CD4-positive, alpha-beta T cell treated with Interleukin-15 for 4 hours (primary cell): ENCODE results near the gene LPAR6.
"Not testable (repeated sequence)": the region's sequence is repeated elsewhere in the genome, so short reads cannot be mapped to it uniquely, and the experiment has no call there.

Source experiments
- DNase-seq: peaks from one replicate; pipeline ENCODE4 v3.0.0-alpha.2; 2020; ENCODE audit warnings: low spot score

Gene LPAR6, protein sequence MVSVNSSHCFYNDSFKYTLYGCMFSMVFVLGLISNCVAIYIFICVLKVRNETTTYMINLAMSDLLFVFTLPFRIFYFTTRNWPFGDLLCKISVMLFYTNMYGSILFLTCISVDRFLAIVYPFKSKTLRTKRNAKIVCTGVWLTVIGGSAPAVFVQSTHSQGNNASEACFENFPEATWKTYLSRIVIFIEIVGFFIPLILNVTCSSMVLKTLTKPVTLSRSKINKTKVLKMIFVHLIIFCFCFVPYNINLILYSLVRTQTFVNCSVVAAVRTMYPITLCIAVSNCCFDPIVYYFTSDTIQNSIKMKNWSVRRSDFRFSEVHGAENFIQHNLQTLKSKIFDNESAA

DNA sequence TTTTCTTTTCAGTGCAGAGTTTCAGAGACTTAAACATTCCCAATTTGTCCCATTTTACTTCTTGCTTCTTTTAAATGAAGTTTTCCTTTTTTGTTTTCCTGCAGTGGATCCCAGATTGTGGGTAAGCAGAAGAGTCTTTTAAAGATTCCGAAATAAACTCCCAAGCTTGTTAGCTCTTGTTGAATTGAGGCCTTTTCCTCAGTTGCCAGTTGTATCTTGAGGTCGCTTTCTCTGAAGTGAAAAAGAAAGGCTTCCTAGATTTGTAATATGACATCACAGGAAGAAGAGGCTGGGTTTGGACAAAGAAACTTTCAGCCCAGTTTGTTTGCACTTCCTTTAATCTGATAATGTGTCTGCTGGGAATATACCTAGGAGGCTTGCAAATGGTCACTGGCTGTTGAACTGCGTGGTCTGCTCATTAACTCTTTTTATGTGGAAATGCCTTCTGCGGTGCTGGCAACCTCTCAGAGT, at the start of gene LPAR6:
Gene LPAR6, minus strand, starts transcription at position 233 of the 471 bp plus-strand sequence. CDS start 690 bp downstream, outside the sequence.
- peak; percentile 58 for DNase-seq

DNA sequence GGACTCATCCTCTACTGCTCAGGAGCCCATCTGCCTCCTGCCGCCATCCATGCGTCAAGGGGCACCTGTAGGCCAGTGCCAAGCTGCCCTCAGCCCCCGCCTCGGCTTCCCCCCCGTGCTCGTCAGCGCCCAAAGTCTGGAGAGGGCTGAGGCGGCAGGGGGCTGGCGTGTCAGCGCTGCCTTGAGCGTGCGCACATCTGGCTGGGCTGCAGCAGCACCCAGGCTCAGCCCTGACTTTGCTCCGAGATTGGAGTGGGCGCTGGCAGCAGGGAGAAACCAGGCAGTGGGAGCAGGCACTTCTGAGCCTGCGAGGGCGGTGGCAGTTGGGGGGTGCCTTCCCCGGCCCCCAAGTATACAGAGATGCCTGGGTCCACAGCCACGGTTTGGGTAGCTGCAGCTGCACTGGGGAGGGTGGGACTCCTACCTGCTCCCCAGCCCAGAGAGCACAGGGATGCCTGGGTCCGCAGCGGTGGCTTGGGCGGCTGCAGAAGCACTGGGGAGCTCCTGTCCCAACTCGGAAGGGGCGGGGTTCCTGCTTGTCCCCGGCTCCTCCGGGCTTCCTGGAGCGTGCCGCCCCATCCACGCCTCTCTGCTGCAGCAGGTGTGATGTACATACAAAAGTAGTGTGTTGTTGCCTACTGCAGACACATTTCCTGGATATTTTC, 44.8 kb upstream of the LPAR6 start:
- no peak for DNase-seq

DNA sequence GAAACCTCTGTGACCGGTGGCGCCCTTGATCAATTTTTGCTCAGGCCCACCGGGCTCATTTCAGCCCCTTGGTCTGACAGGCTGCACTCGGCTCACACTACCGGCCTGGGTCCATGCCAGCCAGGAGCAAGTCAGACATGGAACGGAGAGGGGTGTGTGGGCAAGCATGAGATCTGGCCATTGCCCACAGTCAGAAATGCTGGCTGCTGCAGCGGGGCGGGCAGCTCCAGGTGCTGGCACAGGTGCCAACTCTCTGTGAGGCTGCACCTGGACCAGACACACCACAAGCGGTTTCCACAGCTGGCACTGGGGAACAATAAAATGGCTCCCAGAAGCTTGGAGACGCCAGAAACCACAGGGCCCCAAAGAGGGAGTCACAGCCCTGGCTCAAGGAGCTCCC, 43.6 kb upstream of the LPAR6 start:
- no peak for DNase-seq

DNA sequence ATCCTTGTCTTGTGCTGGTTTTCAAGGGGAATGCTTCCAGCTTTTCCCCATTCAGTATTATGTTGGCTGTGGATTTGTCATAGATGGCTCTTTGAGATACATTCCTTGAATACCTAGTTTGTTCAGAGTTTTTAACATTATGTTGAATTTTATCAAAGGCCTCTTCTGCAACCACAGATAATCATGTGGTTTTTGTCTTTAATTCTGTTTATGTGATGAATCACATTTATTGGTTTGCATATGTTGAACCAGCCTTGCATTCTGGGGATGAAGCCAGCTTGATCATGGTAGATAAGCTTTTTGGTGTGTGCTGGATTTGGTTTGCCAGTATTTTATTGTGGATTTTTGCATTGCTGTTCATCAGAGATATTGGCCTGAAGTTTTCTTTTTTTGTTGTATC, 38.3 kb upstream of the LPAR6 start:
- not testable (repeated sequence) for DNase-seq

DNA sequence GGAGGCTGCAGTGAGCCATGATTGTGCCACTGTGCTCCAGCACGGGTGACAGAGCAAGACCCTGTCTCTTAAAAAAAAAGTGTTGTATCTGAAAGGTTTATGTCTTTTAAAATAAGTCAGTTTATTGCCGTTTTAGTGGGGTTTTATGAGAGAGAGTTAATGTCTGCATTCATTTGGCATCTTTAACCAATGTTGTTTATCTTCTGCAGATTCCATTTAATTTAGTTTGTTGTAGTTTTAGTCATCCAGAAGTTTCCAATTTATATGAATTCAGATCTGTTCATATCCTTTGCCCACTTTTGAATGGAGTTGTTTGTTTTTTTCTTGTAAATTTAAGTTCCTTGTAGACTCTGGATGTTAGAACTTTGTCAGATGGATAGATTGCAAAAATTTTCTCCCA, 36.7 kb upstream of the LPAR6 start:
- DNase-seq: no peak

DNA sequence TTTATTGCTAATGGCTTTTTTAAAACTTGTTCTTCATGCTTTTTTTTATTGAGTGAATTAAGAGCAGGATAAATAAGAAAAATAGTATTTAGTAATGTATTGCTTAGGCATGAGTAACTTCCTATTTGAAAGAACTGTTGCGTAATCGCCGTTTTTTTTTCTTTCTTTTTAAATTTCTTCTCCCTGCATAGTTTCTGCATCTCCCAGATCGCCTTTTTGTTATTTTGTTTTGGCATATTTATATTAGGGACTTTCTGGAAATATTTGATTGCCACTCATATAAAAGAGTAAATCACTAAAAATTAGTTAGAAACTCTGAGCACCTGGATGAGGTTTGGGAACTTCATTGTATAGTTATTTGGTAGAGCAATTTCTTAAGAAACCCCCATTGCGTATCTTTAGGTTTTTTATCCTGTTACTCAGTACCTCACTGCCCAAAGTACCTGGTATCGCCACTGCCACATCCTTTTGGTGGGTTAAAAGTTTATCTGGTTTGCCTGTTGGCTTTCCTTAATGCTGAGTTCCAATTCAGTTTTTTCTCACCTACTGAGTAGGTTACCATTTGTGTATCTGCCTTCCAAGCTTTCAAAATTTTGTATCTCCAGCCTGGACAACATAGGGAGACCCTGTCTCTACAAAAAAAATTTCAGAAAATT, 36.2 kb upstream of the LPAR6 start:
- no peak for DNase-seq

DNA sequence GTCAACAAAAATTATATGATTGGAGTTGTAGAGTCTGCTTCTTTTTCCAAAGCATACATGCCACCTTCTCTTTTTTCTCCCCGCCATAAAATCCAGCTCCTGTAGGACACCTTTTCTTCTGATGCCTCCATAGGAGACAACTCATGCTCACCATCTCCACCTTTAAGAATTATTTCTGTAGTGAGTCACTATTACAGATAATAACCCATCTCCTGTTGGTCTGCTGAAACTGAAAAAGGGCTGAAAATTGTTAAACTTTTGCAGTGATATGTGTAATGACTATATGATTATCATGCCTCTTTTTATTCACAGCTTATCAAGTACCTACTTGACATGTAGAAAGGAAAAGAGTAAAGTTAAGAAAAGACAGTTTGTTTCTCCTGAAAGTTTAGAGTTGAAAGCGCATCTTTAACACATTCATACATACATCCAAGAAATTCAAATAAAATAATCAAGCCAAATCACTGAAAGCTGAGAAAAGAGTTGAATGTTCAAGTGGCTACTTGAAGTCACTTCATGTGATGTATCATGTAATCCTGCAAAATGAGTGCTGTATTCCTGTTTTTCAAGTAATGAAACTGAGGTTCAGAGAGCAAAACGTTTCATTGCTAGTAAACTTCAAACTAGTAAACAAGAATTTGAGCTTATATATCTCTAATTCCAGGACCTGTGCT, 35.5 kb upstream of the LPAR6 start:
- no peak for DNase-seq

DNA sequence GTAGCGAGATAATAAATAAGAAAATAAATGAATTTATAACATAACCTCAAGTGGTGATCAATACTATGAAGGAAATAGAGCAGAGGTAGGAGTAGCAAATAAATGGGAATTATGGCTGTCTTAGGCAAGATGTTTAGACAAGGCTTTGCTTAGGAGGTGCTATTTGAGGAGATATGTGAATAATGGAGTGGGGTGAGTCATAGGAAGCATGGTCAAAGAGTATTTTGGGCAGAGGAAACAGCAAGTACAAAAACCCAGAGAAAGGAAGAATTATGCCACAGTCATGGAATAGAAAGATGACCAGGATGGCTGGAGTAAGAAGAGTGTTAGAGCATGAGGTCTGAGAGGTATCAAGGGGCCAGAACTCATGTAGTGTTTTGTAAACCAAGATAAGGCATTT, 33.6 kb upstream of the LPAR6 start:
- DNase-seq: no peak

DNA sequence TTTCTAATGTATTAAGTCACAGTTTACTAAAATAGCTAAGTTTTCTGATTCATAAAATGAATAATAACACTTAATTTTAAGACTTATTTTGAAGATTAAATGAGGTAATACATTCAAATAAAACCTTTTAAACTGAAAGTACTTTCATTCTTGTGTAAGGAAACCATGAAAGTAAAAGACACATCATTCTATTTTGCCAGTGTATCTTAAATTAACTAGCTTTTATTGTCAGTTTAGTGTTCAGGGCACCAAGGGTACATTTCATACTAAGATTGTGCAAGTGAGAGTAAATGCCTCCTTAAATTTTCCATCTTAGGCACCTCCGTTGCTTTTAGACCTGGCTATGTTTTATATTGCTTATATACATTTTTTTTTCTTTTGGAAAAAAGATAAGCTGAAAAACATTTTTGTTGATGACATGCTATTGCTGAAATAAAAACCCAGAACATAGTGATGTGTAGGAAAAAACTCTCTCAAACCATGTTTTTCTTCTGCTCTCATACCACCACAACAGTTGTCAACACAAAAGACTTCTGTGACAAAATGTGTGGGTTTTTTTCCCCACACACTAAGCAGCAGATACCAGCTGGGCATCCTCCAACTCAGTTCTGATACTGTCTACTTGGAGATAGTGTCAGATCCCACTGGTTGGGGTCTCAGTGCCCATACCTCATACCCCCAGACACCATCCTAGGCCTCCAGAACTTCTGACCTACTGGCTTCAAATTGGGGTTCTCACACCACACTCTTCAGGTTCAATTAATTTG, 30.7 kb upstream of the LPAR6 start:
- DNase-seq: no peak

DNA sequence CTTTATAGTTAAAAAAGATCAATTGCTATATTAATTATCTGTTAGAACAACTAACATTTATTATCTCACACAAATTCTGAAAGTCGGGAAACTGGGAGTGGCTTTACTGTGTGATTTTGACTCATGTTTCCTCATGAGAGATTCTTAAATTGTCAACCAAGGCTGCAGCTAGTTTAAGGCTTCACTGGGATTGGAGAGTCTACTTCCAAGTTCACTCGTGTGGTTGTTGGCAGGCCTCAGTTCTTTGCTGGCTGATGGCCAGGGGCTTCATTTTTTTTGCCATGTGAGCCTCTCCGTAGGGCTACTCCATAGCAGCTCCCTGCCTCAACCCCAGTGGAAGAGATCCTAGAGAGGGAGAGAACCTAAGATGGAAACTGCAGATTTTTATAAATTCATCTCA, 24.5 kb upstream of the LPAR6 start:
- no peak for DNase-seq

DNA sequence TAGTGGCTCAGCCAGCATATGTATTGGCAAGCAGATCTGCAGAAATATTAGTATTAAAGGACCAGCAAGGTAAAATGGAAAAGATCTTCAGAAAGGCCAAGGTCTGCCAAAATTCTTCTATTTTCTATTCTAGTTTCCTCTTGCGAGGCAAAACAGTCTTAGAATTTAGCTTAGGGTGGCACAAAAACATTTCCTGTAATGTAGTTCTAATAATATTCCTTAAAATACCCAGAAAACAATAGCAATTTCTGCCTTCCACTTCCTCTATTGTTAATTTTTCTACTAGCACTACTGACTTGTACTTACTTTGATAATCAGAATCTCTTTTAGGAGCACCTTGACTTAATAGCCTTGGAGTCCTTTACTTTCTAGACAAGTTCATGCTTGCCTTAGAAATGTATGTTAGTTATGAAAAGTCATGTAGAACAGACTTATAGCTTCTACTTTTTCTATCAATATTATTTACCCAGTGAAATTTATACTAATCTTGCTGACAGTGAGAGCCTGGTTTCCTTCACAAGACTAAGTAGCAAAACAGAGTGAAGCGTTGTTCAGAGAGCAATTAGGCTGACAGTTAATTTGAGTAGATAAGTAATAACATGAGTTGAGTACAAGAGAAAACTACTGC, 23.9 kb upstream of the LPAR6 start:
- DNase-seq: peak; percentile 25

DNA sequence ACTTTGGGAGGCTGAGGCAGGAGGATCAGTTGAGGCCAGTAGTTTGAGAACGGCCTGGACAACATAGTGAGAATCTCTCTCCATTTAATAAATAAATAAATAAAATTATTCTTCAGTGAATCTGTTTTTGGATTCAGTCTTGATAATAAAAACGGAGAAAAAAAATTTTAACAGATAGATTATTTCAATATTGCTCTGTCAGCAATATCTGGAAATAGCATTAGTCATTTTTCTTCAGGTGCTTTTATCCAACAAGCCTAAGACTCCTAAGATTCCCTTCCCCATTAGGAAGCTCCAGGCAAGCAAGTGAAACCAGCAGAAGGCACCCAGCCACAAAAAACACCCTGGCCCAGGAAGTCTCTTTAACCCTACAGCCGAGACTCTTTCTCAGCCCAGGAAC, 21.3 kb upstream of the LPAR6 start:
- DNase-seq: no peak

DNA sequence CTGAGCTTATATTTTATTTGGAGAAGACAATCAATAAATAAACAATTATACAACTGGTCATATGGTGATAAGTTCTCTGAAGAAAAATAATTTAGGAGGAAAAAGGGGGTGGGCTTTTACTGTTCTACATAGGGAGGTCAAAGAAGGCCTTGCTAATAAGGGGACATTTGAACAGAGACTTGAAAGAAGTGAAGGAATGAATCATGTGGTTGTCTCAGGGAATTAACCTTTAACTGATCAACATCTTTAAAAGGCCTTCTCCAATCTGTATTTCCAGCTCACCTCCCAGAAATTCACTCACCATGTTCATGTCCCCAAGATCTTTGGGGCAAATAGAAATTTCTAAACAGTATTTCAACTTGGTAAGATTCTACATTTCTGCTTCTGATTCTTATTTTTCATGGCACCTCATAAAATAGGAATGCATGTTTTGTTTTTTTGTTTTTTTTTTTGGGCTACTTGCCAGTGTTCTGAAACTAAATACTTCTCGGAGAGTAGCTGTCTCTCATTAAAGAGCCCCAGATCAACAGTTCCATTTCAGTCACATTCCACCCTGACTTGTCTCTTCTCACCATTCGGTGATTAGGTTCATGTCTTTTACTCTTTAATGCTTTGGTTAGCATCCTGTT, 19.2 kb upstream of the LPAR6 start:
- no peak for DNase-seq

DNA sequence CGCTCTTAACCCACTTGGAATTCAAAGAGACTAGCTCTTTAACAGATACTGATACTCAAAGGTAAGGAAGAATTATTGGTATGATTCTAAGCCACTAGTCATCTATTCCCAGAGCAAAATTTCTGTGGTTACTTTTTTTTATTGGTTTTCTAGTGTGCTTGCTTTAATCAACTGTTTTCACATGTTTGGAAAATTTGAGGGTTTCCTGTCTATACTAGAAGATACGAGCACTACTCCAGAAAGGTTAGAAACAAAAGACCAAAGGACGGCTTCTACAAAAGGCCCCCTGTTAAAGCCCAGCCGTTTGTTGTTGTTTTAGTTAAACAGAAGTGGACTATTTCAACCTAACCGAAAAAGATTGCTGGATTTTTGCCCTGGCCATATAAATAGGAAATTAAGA, 18.5 kb upstream of the LPAR6 start:
- DNase-seq: no peak

DNA sequence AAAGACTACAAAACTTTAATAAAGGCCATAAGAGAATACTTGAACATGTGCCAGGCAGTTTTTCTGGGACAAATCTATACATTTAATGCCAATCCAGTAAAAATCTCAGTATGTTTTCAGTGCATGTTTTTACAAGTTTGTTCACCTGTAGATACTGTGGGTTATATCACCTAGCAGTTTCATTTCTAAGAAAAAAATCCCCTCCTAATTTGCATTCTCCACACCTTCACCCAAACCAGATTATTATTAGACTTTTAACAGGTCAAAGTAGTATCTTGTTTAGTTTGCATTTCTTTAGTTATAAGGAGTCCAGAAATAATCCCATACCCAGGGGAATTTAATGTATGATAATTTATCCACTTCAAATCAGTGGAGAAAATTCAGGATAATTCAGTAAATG, 17.0 kb upstream of the LPAR6 start:
- DNase-seq: no peak

DNA sequence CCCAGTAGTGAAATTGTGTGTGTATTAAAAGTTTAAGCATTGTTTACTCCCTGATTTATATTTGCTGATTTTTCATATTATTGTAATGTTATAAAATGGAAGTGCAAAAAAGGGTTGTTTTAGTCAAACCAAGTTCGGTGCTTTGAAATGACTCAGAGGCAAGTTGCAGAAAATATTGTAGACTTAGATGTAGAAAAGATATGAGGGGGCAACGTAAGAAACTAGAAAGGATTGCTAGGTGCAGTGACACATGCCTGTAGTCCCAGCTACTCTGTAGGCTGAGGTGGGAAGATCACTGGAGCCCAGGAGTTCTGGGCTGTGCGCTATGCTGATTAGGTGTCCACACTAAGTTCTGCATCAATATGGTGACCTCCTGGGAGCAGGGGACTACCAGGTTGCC, 16.1 kb upstream of the LPAR6 start:
- DNase-seq: no peak

DNA sequence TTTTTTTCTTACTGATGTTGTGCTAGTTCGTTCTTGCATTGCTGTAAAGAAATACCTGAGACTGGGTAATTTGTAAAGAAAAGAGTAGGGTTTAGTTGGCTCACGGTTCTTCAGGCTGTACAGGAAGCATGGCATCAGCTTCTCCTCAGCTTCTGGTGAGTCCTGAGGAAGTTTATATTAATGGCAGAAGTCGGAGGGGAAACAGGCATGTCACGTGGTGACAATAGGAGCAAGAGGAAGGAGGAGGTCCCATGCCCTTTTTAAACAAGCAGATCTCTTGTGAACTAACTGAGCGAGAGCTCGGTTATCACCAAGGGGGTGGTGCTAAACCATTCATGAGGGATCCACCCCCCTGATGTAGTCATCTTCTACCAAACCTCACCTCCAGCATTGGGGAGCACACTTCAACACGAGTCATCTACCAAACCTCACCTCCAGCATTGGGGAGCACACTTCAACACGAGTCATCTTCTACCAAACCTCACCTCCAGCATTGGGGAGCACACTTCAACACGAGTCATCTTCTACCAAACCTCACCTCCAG, 13.9 kb upstream of the LPAR6 start:
- not testable (repeated sequence) for DNase-seq

DNA sequence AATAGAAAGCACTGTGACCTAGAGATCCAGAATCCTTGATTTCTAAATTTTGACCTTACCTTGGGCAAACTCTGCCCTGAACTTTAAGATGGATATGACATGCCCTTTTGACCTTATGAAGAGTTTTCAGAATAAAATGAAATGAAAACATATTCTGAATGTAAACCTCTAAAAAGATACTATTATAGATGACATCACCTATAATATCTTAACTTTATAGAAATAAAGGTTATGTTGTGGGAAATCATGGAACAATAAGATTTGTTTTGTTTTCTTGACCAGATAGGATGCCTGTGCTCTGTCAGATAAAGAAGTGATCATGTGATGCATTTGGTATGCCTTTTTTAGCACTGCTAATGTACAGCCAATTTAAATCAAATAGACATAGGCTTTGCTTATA, 13.1 kb upstream of the LPAR6 start:
- DNase-seq: no peak

DNA sequence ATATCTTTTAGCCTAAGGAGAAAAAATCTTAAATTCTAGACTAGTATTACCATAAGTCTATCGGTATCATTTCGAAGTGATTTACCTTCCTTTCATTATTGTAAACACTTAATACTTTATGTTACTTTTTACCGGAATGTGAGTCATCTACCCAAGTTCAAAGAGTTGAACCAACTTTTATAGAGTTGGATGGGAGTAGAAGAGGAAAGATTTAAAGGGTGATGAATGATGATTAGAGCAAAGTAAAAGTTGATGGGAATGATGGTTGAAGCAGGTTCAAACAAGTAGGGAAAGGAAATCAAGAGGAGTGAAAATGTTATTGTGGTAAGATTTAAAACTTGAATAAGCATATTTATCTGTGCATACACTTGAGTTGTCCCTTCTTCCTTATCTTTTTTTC, 11.3 kb upstream of the LPAR6 start:
- no peak for DNase-seq

DNA sequence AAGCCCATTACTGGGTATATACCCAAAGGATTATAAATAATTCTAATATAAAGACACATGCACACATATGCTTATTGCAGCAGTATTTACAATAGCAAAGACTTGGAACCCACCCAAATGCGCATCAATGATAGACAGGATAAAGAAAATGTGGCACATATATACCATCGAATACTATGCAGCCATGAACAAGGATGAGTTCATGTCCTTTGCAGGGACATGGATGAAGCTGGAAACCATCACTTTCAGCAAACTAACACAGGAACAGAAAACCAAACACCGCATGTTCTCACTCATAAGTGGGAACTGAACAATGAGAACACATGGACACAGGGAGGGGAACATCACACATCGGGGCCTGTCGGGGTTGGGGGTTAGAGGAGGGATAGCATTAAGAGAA, 9.1 kb upstream of the LPAR6 start:
- not testable (repeated sequence) for DNase-seq

DNA sequence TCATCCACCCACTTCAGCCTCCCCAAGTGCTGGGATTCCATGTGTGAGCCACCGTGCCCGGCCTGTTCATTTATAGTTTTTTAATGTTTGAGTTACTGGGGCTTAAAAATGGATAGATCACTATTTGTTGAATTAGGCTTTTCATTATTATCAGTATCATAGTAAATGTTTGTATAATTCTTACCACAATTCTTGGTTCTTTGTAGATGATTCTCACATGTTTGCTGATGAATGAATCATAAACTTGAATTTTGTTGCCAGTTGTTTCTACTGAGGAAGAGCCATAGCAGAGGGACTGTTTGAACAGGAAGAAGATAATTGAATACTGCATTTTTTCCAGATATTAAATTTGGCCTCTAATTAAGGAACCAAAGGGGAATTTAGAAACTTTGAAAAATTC, 2.6 kb upstream of the LPAR6 start:
- DNase-seq: no peak
